Smooth muscle cell (in vitro differentiated cells): ENCODE data around the gene THSD4. TPM values are rescaled to one million over a fixed set of nuclear protein-coding genes. Genes with fewer than 3 reads are reported as not detected.

Experiments
- DNase-seq: peaks from one replicate; lab custom pipeline; 2025; ENCODE audit not compliant: unreplicated experiment; lab: John Stamatoyannopoulos, UW
- H2AFZ ChIP-seq: fragments of 200-600 bp; sonication (generic); 2 replicates; pipeline ENCODE4 v1.6.0; 2016; ENCODE audit warnings: antibody characterized with exemption, low read depth, mild to moderate bottlenecking
- H3F3A ChIP-seq: fragments of 200-600 bp; sonication (generic); 2 replicates; pipeline ENCODE4 v1.6.0; 2017; ENCODE audit warnings: antibody characterized with exemption, low read depth
- H3K27ac ChIP-seq: fragments of 200-600 bp; sonication (generic); 2 replicates; pipeline ENCODE4 v1.5.1; 2016; ENCODE audit warnings: low read depth, mild to moderate bottlenecking
- H3K27me3 ChIP-seq: fragments of 200-600 bp; sonication (generic); 2 replicates; pipeline ENCODE4 v1.6.1; 2016; ENCODE audit warnings: low read depth, mild to moderate bottlenecking
- H3K36me3 ChIP-seq: fragments of 200-600 bp; sonication (generic); 2 replicates; pipeline ENCODE4 v1.5.1; 2016; ENCODE audit warnings: low read depth
- H3K4me1 ChIP-seq: fragments of 200-600 bp; sonication (generic); 2 replicates; pipeline ENCODE4 v1.5.1; 2016; ENCODE audit warnings: low read depth
- H3K4me2 ChIP-seq: fragments of 200-600 bp; sonication (generic); 2 replicates; pipeline ENCODE4 v1.6.0; 2016; ENCODE audit warnings: mild to moderate bottlenecking
- H3K4me3 ChIP-seq: fragments of 200-600 bp; sonication (generic); 2 replicates; pipeline ENCODE4 v1.5.1; 2016; ENCODE audit warnings: mild to moderate bottlenecking
- H3K79me2 ChIP-seq: fragments of 200-600 bp; sonication (generic); 2 replicates; pipeline ENCODE4 v1.6.0; 2016; ENCODE audit warnings: low read depth, mild to moderate bottlenecking
- H3K9ac ChIP-seq: fragments of 200-600 bp; sonication (generic); 2 replicates; pipeline ENCODE4 v1.6.0; 2016; ENCODE audit warnings: low read depth
- H3K9me3 ChIP-seq: fragments of 200-600 bp; sonication (generic); replicated peaks from 2 replicates; pipeline ENCODE4 v1.5.1; 2016; ENCODE audit warnings: low read depth
- H4K20me1 ChIP-seq: fragments of 200-600 bp; sonication (generic); 2 replicates; pipeline ENCODE4 v1.6.0; 2016; ENCODE audit warnings: low read depth
- CTCF ChIP-seq: fragments of 200-600 bp; sonication (generic); IDR thresholded peaks from 2 replicates; pipeline ENCODE4 v1.5.1; 2017; ENCODE audit warnings: borderline replicate concordance, mild to moderate bottlenecking, antibody characterized with exemption; ENCODE audit not compliant: insufficient read depth, poor library complexity, severe bottlenecking
- WGBS: methylation state at CpG from one replicate; pipeline ENCODE4 v1.1.7; 2016; ENCODE audit warnings: low lambda C conversion rate; 5-methylcytosine and 5-hydroxymethylcytosine counted together
- polyA plus RNA-seq: library from polyadenylated mRNA; unstranded; fragments of >200 nt; fragmentation: Nextera tagmentation; extraction: Ambion mirVana; gene quantifications from 2 replicates; pipeline ENCODE4 v1.2.1, GENCODE V29; 2016
- total RNA-seq: library from RNA; depleted of rRNA; stranded (reverse); fragments of >200 nt; gene quantifications from 2 replicates; pipeline ENCODE4 v1.2.3, GENCODE V29; 2014

Gene THSD4
- total and polyA plus RNA-seq, 2 experiments from 2014 or later: 2.5 to 4.1 TPM

- WGBS: 94% methylated on average over 3 of the region's 3 CpGs
Measured at GRCh38 chr15:71456811-71457210, 341.5 kb downstream of the THSD4 start.

DNA sequence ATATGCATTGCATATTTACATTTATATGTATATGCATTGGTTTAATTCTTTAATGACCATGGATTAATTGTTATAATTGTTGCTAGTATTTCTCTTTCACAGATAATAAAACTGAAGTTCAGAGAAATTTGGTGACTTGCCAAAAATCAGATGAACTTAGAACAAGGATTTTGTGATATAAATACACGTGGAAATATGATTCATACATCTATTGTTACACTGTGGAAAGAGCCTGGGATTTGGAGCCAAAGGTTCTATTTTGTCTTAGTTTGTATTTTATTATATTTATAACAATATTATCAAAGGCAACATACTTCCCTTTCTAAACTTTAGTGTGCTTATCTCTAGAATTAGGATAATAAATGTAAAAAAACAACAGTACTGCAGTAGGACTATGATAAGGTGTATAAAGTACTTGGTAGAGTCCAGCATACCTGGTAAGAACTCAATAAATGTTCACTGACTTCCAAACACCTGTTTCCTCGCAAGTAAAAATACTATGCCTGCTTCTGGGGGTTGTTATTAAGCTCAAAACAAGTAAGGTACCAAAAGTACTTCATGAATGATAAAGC, 342.9 kb downstream of the THSD4 start:
- H3K4me2 ChIP-seq: no peak overlapping the region
- no peak overlapping the region for H3K27ac ChIP-seq
- H3K9ac ChIP-seq: no peak overlapping the region
- TF ChIP-seq CTCF: no peak
- no peaks in the 10 kb centered on the region for H3K27me3 ChIP-seq
- DNase-seq: no peak
- H3K79me2 ChIP-seq: no peaks in the 10 kb centered on the region
- no peaks in the 10 kb centered on the region for H3K9me3 ChIP-seq
- H3K4me3 ChIP-seq: no peak overlapping the region
- 95% methylated on average over 2 of the region's 2 CpGs for WGBS
- H4K20me1 ChIP-seq: no peaks in the 10 kb centered on the region
- H3K36me3 ChIP-seq: no peaks in the 10 kb centered on the region
- H3F3A ChIP-seq: no peaks in the 10 kb centered on the region
- no peak overlapping the region for H2AFZ ChIP-seq
- no peaks in the 10 kb centered on the region for H3K4me1 ChIP-seq

More at GRCh38 chr15:71456811-71457210, 341.5 kb downstream of the THSD4 start:
- Histone ChIP-seq H2AFZ (no peak overlapping the region), H3K4me3 (no peak overlapping the region), H3K9ac (no peak overlapping the region), H3K27ac (no peak overlapping the region), H3K9me3 (no peaks in the 10 kb centered on the region), H4K20me1 (no peaks in the 10 kb centered on the region), H3K27me3 (no peaks in the 10 kb centered on the region), H3K4me2 (no peak overlapping the region), H3K79me2 (no peaks in the 10 kb centered on the region), H3K36me3 (no peaks in the 10 kb centered on the region), H3F3A (no peaks in the 10 kb centered on the region), H3K4me1 (no peaks in the 10 kb centered on the region)
- TF ChIP-seq CTCF: no peak
- no peak for DNase-seq

- WGBS: 100% methylated on average over 1 of the region's 1 CpG
Measured at GRCh38 chr15:71461748-71462147, 346.5 kb downstream of the THSD4 start.

More at GRCh38 chr15:71461748-71462147, 346.5 kb downstream of the THSD4 start:
- Histone ChIP-seq H3K4me3 (no peak overlapping the region), H2AFZ (no peak overlapping the region), H3K4me2 (no peak overlapping the region), H3F3A (no peaks in the 10 kb centered on the region), H3K9ac (no peak overlapping the region), H3K27ac (no peak overlapping the region), H3K27me3 (no peaks in the 10 kb centered on the region), H3K4me1 (peaks cover 7% of the 10 kb centered on the region), H3K36me3 (no peaks in the 10 kb centered on the region), H3K79me2 (no peaks in the 10 kb centered on the region), H4K20me1 (no peaks in the 10 kb centered on the region), H3K9me3 (no peaks in the 10 kb centered on the region)
- DNase-seq: no peak
- no peak for TF ChIP-seq CTCF
